Measurements from ENCODE around the gene SH3GL1.

Gene SH3GL1

DNA sequence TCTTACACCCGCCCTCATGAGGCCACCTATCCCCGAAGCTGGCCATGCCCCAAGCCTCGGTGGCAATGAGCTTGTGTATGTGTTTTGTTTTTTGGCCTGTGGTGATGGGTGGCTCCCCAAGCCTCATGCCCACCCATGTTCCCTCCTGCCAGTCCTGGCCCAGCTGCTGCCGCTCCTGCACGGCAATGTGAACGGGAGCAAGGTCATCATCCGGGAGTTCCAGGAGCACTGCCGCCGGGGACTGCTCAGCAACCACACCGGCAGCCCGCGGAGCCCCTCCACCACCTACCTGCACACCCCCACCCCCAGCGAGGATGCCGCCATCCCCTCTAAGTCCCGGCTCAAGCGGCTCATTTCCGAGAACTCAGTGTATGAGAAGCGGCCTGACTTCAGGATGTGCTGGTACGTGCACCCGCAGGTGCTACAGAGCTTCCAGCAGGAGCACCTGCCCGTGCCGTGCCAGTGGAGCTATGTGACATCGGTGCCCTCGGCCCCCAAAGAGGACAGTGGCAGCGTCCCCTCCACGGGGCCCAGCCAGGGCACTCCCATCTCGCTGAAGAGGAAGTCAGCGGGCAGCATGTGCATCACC, 32.7 kb upstream of the SH3GL1 start:
- no peak overlapping the region for H3K27ac ChIP-seq (ENCODE audit: low read depth, low read length)
- H3K4me3 ChIP-seq (ENCODE audit: low read depth in 1 of 5, low read length in 5 of 5), result no peak overlapping the region
- H3K27me3 ChIP-seq (ENCODE audit: control insufficient read depth in 5 of 5, insufficient read depth in 4 of 5, low read length in 5 of 5), result no peaks in the 10 kb centered on the region
- H3K4me1 ChIP-seq (ENCODE audit: control insufficient read depth in 5 of 5, insufficient read depth in 5 of 5, low read length in 5 of 5), result peaks cover 0 to 13% (median 0%) of the 10 kb centered on the region in 5 donors
- no peak overlapping the region for H3K9ac ChIP-seq (ENCODE audit: low read length in 5 of 5)
- H3K36me3 ChIP-seq (ENCODE audit: control insufficient read depth in 5 of 5, insufficient read depth in 5 of 5, low read length in 5 of 5), result peaks cover 0 to 70% (median 49%) of the 10 kb centered on the region in 5 donors
- H3K9me3 ChIP-seq (ENCODE audit: control insufficient read depth in 5 of 5, low read length in 5 of 5), result no peaks in the 10 kb centered on the region

GRCh38 chr19:4431808-4432674, 31.7 kb upstream of the SH3GL1 start:
- Histone ChIP-seq H3K36me3 (ENCODE audit: control insufficient read depth in 5 of 5, insufficient read depth in 5 of 5, low read length in 5 of 5) (peaks cover 0 to 67% (median 49%) of the 10 kb centered on the region in 5 donors), H3K4me3 (ENCODE audit: low read depth in 1 of 5, low read length in 5 of 5) (no peak overlapping the region), H3K27ac (ENCODE audit: low read depth, low read length) (no peak overlapping the region), H3K9ac (ENCODE audit: low read length in 5 of 5) (no peak overlapping the region), H3K4me1 (ENCODE audit: control insufficient read depth in 5 of 5, insufficient read depth in 5 of 5, low read length in 5 of 5) (peaks cover 0 to 13% (median 0%) of the 10 kb centered on the region in 5 donors), H3K27me3 (ENCODE audit: control insufficient read depth in 5 of 5, insufficient read depth in 4 of 5, low read length in 5 of 5) (no peaks in the 10 kb centered on the region), H3K9me3 (ENCODE audit: control insufficient read depth in 5 of 5, low read length in 5 of 5) (no peaks in the 10 kb centered on the region)

DNA sequence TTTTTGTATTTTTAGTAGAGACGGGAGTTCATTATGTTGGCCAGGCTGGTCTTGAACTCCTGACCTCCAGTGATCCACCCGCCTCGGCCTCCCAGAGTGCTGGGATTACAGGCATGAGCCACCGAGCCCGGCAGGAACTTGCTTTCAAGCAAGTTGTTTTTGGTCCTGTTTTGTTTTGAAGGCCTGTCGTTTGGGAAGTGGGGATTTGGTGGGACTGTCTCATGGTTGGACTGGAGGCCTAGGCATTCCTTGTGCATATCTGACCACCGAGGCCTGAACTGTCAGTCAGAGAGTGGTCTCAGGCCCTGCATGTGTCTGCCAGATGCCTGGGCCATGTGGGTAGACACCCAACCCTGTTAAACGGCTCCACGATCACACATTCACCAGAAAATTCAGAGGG, 30.9 kb upstream of the SH3GL1 start:
- H3K27me3 ChIP-seq (ENCODE audit: control insufficient read depth in 5 of 5, insufficient read depth in 4 of 5, low read length in 5 of 5), result no peaks in the 10 kb centered on the region
- no peak overlapping the region for H3K4me3 ChIP-seq (ENCODE audit: low read depth in 1 of 5, low read length in 5 of 5)
- peaks cover 0 to 63% (median 47%) of the 10 kb centered on the region in 5 donors for H3K36me3 ChIP-seq (ENCODE audit: control insufficient read depth in 5 of 5, insufficient read depth in 5 of 5, low read length in 5 of 5)
- H3K9ac ChIP-seq (ENCODE audit: low read length in 5 of 5), result no peak overlapping the region
- H3K9me3 ChIP-seq (ENCODE audit: control insufficient read depth in 5 of 5, low read length in 5 of 5), result no peaks in the 10 kb centered on the region
- peaks cover 0 to 13% (median 0%) of the 10 kb centered on the region in 5 donors for H3K4me1 ChIP-seq (ENCODE audit: control insufficient read depth in 5 of 5, insufficient read depth in 5 of 5, low read length in 5 of 5)
- no peak overlapping the region for H3K27ac ChIP-seq (ENCODE audit: low read depth, low read length)

DNA sequence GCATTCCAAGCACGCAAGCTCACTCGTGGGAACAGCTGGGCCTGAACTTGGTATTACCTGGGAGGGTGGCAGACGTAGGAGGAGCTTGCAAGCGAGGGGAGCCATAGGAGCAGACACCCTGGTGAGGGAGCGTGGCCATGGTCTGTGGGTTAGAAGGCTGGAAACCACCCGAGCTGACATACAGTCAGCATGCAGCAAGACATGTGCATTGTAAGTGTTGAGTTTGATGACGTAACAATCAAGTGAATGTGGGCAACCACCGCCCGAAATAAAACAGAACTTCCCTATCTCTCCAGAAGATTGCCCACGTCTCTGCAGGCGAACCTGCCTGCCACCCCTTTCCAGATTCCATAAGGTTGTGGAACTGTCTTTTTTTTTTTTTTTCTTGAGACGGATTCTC, 30.4 kb upstream of the SH3GL1 start:
- no peaks in the 10 kb centered on the region for H3K27me3 ChIP-seq (ENCODE audit: control insufficient read depth in 5 of 5, insufficient read depth in 4 of 5, low read length in 5 of 5)
- no peaks in the 10 kb centered on the region for H3K9me3 ChIP-seq (ENCODE audit: control insufficient read depth in 5 of 5, low read length in 5 of 5)
- peaks cover 0 to 61% (median 46%) of the 10 kb centered on the region in 5 donors for H3K36me3 ChIP-seq (ENCODE audit: control insufficient read depth in 5 of 5, insufficient read depth in 5 of 5, low read length in 5 of 5)
- no peak overlapping the region for H3K9ac ChIP-seq (ENCODE audit: low read length in 5 of 5)
- H3K27ac ChIP-seq (ENCODE audit: low read depth, low read length), result no peak overlapping the region
- H3K4me1 ChIP-seq (ENCODE audit: control insufficient read depth in 5 of 5, insufficient read depth in 5 of 5, low read length in 5 of 5), result peaks cover 0 to 13% (median 0%) of the 10 kb centered on the region in 5 donors
- H3K4me3 ChIP-seq (ENCODE audit: low read depth in 1 of 5, low read length in 5 of 5), result no peak overlapping the region

DNA sequence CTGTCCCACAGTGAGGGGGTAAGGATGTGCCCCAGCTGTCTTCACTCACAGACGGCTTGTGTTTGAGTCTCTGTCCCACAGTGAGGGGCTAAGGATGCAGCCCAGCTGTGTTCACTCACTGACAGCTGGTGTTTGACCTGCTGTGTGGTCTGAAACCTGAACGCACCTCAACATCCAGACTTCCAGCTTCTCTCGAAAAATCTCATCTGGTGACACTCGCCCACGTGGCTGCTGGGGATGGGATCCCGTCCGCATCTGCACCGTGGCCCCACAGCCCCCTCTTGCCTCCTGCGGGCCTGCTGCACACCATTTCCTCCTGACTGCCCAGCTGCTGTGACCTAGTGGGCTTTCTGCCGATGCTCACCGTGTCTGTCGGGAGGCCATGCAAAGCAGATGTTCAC, 29.4 kb upstream of the SH3GL1 start:
- H3K4me3 ChIP-seq (ENCODE audit: low read depth in 1 of 5, low read length in 5 of 5), result no peak overlapping the region
- H3K4me1 ChIP-seq (ENCODE audit: control insufficient read depth in 5 of 5, insufficient read depth in 5 of 5, low read length in 5 of 5), result peaks cover 0 to 13% (median 0%) of the 10 kb centered on the region in 5 donors
- peaks cover 0 to 55% (median 47%) of the 10 kb centered on the region in 5 donors for H3K36me3 ChIP-seq (ENCODE audit: control insufficient read depth in 5 of 5, insufficient read depth in 5 of 5, low read length in 5 of 5)
- no peak overlapping the region for H3K9ac ChIP-seq (ENCODE audit: low read length in 5 of 5)
- no peaks in the 10 kb centered on the region for H3K9me3 ChIP-seq (ENCODE audit: control insufficient read depth in 5 of 5, low read length in 5 of 5)
- no peaks in the 10 kb centered on the region for H3K27me3 ChIP-seq (ENCODE audit: control insufficient read depth in 5 of 5, insufficient read depth in 4 of 5, low read length in 5 of 5)
- H3K27ac ChIP-seq (ENCODE audit: low read depth, low read length), result no peak overlapping the region

- Histone ChIP-seq H3K9ac (ENCODE audit: low read length in 5 of 5) (no peak overlapping the region), H3K27ac (ENCODE audit: low read depth, low read length) (no peak overlapping the region), H3K36me3 (ENCODE audit: control insufficient read depth in 5 of 5, insufficient read depth in 5 of 5, low read length in 5 of 5) (peaks cover 0 to 52% (median 42%) of the 10 kb centered on the region in 5 donors), H3K27me3 (ENCODE audit: control insufficient read depth in 5 of 5, insufficient read depth in 4 of 5, low read length in 5 of 5) (no peaks in the 10 kb centered on the region), H3K9me3 (ENCODE audit: control insufficient read depth in 5 of 5, low read length in 5 of 5) (no peaks in the 10 kb centered on the region), H3K4me1 (ENCODE audit: control insufficient read depth in 5 of 5, insufficient read depth in 5 of 5, low read length in 5 of 5) (peaks cover 0 to 13% (median 0%) of the 10 kb centered on the region in 5 donors), H3K4me3 (ENCODE audit: low read depth in 1 of 5, low read length in 5 of 5) (no peak overlapping the region)
Measured at GRCh38 chr19:4429256-4429655, 28.9 kb upstream of the SH3GL1 start.

- Histone ChIP-seq H3K27ac (ENCODE audit: low read depth, low read length) (no peak overlapping the region), H3K9me3 (ENCODE audit: control insufficient read depth in 5 of 5, low read length in 5 of 5) (no peaks in the 10 kb centered on the region), H3K4me1 (ENCODE audit: control insufficient read depth in 5 of 5, insufficient read depth in 5 of 5, low read length in 5 of 5) (peaks cover 0 to 13% (median 0%) of the 10 kb centered on the region in 5 donors), H3K36me3 (ENCODE audit: control insufficient read depth in 5 of 5, insufficient read depth in 5 of 5, low read length in 5 of 5) (peaks cover 0 to 53% (median 42%) of the 10 kb centered on the region in 5 donors), H3K4me3 (ENCODE audit: low read depth in 1 of 5, low read length in 5 of 5) (no peak overlapping the region), H3K27me3 (ENCODE audit: control insufficient read depth in 5 of 5, insufficient read depth in 4 of 5, low read length in 5 of 5) (no peaks in the 10 kb centered on the region), H3K9ac (ENCODE audit: low read length in 5 of 5) (no peak overlapping the region)
Measured at GRCh38 chr19:4428326-4428975, 28.1 kb upstream of the SH3GL1 start.

DNA sequence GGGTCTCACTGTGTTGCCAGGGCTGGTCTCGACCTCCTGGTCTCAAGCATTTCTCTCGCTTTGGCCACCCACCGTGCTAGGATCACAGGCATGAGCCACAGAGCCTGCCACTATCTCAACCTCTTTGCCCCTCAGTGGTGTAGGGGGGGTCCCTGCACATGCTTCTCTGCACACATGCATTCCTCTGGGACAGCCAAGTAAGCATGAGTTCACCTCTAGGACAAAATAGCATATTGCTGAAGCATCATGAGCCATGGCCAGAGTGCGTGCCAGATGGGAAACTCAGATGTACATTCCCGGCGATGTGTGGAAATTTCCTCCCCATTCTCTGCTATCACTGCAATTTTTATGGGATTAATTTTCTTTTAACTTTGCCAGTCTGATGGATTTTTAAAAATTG, 25.2 kb upstream of the SH3GL1 start:
- H3K27me3 ChIP-seq (ENCODE audit: control insufficient read depth in 5 of 5, insufficient read depth in 4 of 5, low read length in 5 of 5), result no peaks in the 10 kb centered on the region
- H3K9me3 ChIP-seq (ENCODE audit: control insufficient read depth in 5 of 5, low read length in 5 of 5), result no peaks in the 10 kb centered on the region
- no peak overlapping the region for H3K27ac ChIP-seq (ENCODE audit: low read depth, low read length)
- peaks cover 0 to 40% (median 27%) of the 10 kb centered on the region in 5 donors for H3K36me3 ChIP-seq (ENCODE audit: control insufficient read depth in 5 of 5, insufficient read depth in 5 of 5, low read length in 5 of 5)
- peaks cover 0 to 3% (median 0%) of the 10 kb centered on the region in 5 donors for H3K4me1 ChIP-seq (ENCODE audit: control insufficient read depth in 5 of 5, insufficient read depth in 5 of 5, low read length in 5 of 5)
- H3K9ac ChIP-seq (ENCODE audit: low read length in 5 of 5), result no peak overlapping the region
- no peak overlapping the region for H3K4me3 ChIP-seq (ENCODE audit: low read depth in 1 of 5, low read length in 5 of 5)

DNA sequence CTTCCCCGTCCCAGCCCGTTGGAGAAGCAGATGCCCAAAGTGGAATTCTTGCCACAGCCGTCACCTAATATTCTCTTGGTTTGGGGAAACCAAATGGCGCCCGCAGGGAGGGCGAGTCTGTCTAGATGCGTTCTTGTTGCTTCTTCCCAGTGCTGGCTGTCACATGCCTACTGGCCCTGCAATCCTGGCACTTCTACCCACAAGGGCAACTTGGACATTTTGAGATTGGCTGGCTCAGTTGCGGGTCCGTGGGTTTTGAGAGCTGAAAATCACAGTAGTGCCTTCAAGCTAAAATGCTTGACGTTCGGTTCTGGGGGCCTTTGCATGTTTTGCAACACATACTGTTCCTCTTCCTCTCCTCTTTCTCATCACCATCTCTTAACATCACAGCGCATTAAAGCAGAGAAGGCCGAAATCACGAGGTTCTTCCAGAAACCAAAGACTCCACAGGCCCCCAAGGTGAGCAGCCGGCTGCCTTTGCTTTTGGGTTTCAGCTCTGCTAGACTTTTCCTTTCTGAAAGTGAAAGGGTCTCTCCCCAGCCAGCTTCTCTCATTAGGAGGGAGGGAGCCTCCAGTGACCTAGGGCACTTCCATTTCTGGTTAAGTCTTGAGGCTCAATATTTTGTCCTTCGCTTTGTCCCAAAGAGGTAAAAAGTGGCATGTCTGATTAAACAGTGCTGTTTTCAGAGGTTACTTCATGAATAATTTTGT, 23.2 kb upstream of the SH3GL1 start:
- Histone ChIP-seq H3K27me3 (ENCODE audit: control insufficient read depth in 5 of 5, insufficient read depth in 4 of 5, low read length in 5 of 5) (no peaks in the 10 kb centered on the region), H3K27ac (ENCODE audit: low read depth, low read length) (no peak overlapping the region), H3K36me3 (ENCODE audit: control insufficient read depth in 5 of 5, insufficient read depth in 5 of 5, low read length in 5 of 5) (peaks cover 0 to 24% (median 13%) of the 10 kb centered on the region in 5 donors), H3K9ac (ENCODE audit: low read length in 5 of 5) (no peak overlapping the region), H3K4me3 (ENCODE audit: low read depth in 1 of 5, low read length in 5 of 5) (no peak overlapping the region), H3K9me3 (ENCODE audit: control insufficient read depth in 5 of 5, low read length in 5 of 5) (no peaks in the 10 kb centered on the region), H3K4me1 (ENCODE audit: control insufficient read depth in 5 of 5, insufficient read depth in 5 of 5, low read length in 5 of 5) (peaks cover 0 to 3% (median 0%) of the 10 kb centered on the region in 5 donors)
